GM23338 (cell line): ENCODE measurements around the gene MARCHF9.

Experiments
- CTCF ChIP-seq, 2 experiments: fragments of 200-600 bp in 1 of 2; sonication (generic) in 1 of 2; conservative IDR thresholded peaks; 2 replicates each; pipeline versions ENCODE4 v1.5.1 to v1.6.1; 2016 to 2017; ENCODE audit warnings: antibody characterized with exemption in 2 of 2, low read depth in 2 of 2, mild to moderate bottlenecking in 2 of 2, moderate library complexity in 1 of 2
- EZH2phosphoT487 ChIP-seq: fragments of 200-600 bp; sonication (generic); IDR thresholded peaks from one replicate; pipeline ENCODE4 v1.8.1; 2018; ENCODE audit warnings: antibody characterized with exemption; ENCODE audit not compliant: unreplicated experiment
- REST ChIP-seq: IDR thresholded peaks from one replicate; pipeline ENCODE4 v1.6.1; 2018; ENCODE audit warnings: antibody characterized with exemption; ENCODE audit not compliant: unreplicated experiment

GRCh38 chr12:57807285-57807684 is 52.4 kb downstream of the MARCHF9 start:
- TF ChIP-seq REST (no peak), CTCF (conservative IDR thresholded peaks at IDR 0.05; ENCODE audit: low read depth in 2 of 2) (no peak), EZH2phosphoT487 (no peak)
